Peyer's patch (tissue), 4 donors: ENCODE results near the gene NFIX. TPM values are rescaled to one million over a fixed set of nuclear protein-coding genes. Genes with fewer than 3 reads are reported as not detected.

Experiments
- DNase-seq, 3 donors: peaks; one replicate each; pipeline ENCODE4 v3.0.0-alpha.2; 2017 to 2019
- H3K27ac ChIP-seq, 4 donors: fragments of 200-600 bp; sonication (generic); one replicate each; pipeline ENCODE4 v1.5.1; 2016 to 2019
- H3K27me3 ChIP-seq, 2 donors: fragments of 200-600 bp; sonication (generic); one replicate each; pipeline ENCODE4 v1.5.1; 2019
- H3K36me3 ChIP-seq, 3 donors: fragments of 200-600 bp; sonication (generic); one replicate each; pipeline ENCODE4 v1.5.1; 2016 to 2019
- H3K4me1 ChIP-seq, 4 donors: fragments of 200-600 bp; sonication (generic); one replicate each; pipeline ENCODE4 v1.5.1; 2016 to 2019
- H3K4me3 ChIP-seq, 4 donors: fragments of 200-600 bp; sonication (generic); 1 replicate in 3 of 4; 2 replicates in 1 of 4; pipeline ENCODE4 v1.5.1; 2016 to 2019; ENCODE audit warnings: mild to moderate bottlenecking in 1 of 4
- H3K9me3 ChIP-seq, 4 donors: fragments of 200-600 bp; sonication (generic); one replicate each; pipeline ENCODE4 v1.5.1; 2016 to 2019; ENCODE audit warnings: mild to moderate bottlenecking in 1 of 4
- POLR2A ChIP-seq, 2 donors: fragments of 450-650 bp; IDR thresholded peaks; one replicate each; pipeline ENCODE4 v1.5.1; 2017; ENCODE audit warnings: antibody characterized with exemption in 2 of 2, mild to moderate bottlenecking in 2 of 2, moderate library complexity in 2 of 2
- total RNA-seq, 4 donors: library from RNA; depleted of rRNA; stranded (reverse); fragments of >200 nt; gene quantifications; one replicate each; pipeline ENCODE4 v1.1.0, GENCODE V29; 2016
- TF ChIP-seq, protein P1 (sequence below), 6 experiments: fragments of 450-650 bp in 4 of 6; fragments of 200-600 bp in 2 of 6; sonication (generic) in 1 of 6; IDR thresholded peaks; one replicate each; pipeline ENCODE4 v1.5.1; 2017 to 2019; ENCODE audit warnings: antibody characterized with exemption in 6 of 6, mild to moderate bottlenecking in 3 of 6, moderate library complexity in 1 of 6

Gene NFIX
- total RNA-seq, 4 donors from 2014 or later, result 13.5 to 56.9 (median 40.0) TPM

DNA sequence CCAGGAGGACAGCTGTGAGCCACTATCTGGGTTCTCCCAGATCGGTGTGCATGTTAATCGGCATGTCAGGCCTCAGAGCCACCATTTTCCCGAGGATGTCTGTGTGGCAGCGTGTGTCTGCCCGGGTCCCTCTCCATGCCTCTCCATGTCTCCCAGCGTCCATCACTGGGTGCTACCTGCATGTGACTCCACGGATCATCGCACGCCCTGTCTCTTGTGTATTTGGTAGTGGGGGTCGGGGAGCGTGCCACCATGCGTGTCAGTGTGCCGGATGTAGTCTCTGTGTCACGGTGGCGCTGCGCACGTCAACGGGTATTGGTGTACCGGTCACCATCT lies 5.9 kb downstream of the NFIX start:
- no peak overlapping the region for H3K4me3 ChIP-seq
- TF ChIP-seq, protein P1, sequence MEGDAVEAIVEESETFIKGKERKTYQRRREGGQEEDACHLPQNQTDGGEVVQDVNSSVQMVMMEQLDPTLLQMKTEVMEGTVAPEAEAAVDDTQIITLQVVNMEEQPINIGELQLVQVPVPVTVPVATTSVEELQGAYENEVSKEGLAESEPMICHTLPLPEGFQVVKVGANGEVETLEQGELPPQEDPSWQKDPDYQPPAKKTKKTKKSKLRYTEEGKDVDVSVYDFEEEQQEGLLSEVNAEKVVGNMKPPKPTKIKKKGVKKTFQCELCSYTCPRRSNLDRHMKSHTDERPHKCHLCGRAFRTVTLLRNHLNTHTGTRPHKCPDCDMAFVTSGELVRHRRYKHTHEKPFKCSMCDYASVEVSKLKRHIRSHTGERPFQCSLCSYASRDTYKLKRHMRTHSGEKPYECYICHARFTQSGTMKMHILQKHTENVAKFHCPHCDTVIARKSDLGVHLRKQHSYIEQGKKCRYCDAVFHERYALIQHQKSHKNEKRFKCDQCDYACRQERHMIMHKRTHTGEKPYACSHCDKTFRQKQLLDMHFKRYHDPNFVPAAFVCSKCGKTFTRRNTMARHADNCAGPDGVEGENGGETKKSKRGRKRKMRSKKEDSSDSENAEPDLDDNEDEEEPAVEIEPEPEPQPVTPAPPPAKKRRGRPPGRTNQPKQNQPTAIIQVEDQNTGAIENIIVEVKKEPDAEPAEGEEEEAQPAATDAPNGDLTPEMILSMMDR (IDR thresholded peaks at IDR 0.05), result no peak
- TF ChIP-seq POLR2A (IDR thresholded peaks at IDR 0.05), result no peak
- H3K4me1 ChIP-seq, result peaks cover 0 to 39% (median 2%) of the 10 kb centered on the region in 4 donors
- no peaks in the 10 kb centered on the region for H3K9me3 ChIP-seq
- peaks cover 0 to 6% (median 0%) of the 10 kb centered on the region in 3 donors for H3K36me3 ChIP-seq
- DNase-seq, result no peak
- H3K27ac ChIP-seq, result peak overlapping the region in 3 of 4 donors; percentile 22 to 89 (median 77)
- H3K27me3 ChIP-seq, result no peaks in the 10 kb centered on the region

DNA sequence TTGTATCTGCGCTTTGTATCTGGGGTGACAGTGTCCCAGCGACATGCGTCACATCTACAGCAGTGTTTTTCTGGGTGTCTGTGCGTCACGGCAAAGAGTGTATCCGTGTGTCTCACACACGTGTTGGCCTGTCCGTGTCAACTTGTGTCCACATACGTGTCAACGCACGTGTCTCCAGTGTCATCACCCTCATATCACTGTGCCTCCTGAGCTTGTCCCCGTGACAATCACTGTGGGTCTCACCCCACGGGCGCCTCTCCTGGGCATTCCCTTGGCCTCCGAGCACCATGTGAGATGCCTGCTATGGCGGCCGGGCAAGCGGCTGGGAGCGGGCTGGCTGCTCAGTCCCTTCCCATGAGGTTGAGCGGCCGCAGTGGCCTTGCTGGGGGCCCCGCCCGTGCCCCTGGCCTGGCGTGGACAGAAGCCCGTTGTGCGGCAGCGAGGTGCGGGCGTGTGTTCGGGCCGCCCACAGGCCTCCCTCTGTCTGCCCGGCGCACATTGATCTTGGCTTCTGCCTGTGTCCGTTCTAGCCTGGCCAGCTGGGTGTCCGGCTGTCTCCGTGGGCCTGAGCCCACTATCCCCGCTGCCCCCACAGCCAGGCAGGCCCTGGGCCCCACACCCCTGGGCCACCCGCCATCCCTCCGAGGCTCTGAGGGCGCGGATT lies 6.4 kb downstream of the NFIX start:
- H3K27ac ChIP-seq, result peak overlapping the region; percentile 22 to 89 (median 66)
- H3K4me3 ChIP-seq, result peak overlapping the region in 2 of 4 donors; percentile 34
- TF ChIP-seq, protein P1 (IDR thresholded peaks at IDR 0.05), result no peak
- TF ChIP-seq POLR2A (IDR thresholded peaks at IDR 0.05), result no peak
- DNase-seq, result no peak
- no peaks in the 10 kb centered on the region for H3K27me3 ChIP-seq
- peaks cover 0 to 41% (median 0%) of the 10 kb centered on the region in 4 donors for H3K4me1 ChIP-seq
- peaks cover 0 to 6% (median 0%) of the 10 kb centered on the region in 3 donors for H3K36me3 ChIP-seq
- H3K9me3 ChIP-seq, result no peaks in the 10 kb centered on the region

DNA sequence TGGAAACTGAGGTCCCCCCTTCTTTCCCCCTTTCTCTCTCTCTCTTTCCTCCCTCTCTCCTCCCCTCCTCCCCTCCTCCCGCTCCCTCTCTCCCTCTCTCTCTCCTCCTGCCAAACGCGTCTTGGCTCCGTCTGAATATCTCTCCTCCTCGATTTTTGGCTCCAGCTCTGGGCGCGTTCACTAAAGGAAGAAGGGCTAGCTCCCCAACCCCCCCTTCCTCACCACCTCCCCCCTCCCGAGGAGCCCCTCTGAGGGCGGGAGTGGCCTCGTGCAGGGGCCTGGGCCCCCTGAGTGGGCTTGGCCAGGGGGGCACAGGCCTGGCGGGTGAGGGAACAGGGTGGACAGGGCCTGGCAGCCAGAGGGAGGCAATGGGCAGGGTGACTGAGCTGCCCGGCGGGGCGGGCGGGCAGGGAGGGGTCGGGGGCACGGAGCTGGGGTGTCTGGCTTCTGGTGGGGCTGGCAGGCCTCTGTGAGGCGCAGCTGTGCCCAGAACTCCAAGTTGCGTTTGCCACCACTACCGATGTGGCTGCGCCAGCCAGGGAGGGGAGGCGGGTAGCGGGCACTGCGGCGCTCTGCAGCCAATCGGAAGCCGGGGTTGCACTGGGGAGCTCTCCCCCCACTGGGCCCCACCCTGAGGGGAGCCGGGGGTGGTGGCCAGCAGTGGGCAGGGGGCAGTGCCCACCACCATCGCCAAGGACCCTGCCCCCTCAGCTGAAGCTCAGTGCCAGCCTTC lies 7.1 kb downstream of the NFIX start:
- Histone ChIP-seq H3K9me3 (no peaks in the 10 kb centered on the region), H3K4me1 (peaks cover 0 to 40% (median 0%) of the 10 kb centered on the region in 4 donors), H3K27me3 (no peaks in the 10 kb centered on the region), H3K27ac (peak overlapping the region; percentile 22 to 89 (median 66)), H3K4me3 (peak overlapping the region in 3 of 4 donors; percentile 22 to 34 (median 34)), H3K36me3 (peaks cover 0 to 6% (median 0%) of the 10 kb centered on the region in 3 donors)
- DNase-seq, result no peak
- TF ChIP-seq, protein P1 (IDR thresholded peaks at IDR 0.05), result no peak
- no peak for TF ChIP-seq POLR2A (IDR thresholded peaks at IDR 0.05)

DNA sequence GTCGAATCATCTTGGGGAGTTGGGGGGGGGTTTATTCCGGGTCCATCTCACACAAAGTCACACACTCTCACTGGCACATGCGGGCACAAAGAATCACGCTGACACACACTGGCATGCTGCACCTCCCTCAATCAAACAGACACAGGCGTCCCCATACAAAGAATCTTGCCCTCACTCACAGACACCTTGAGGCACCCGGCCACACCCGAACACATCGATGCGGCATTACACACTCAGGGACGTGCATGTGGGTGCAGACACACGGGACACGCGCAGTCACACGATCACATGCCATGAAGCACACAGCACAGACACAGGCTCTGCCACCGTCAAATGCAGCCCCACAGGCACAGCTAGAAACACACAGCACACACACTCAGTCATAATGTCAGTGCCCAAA lies 7.8 kb downstream of the NFIX start:
- Histone ChIP-seq H3K36me3 (peaks cover 0 to 6% (median 0%) of the 10 kb centered on the region in 3 donors), H3K4me3 (no peak overlapping the region), H3K9me3 (no peaks in the 10 kb centered on the region), H3K4me1 (peaks cover 0 to 46% (median 0%) of the 10 kb centered on the region in 4 donors), H3K27ac (peak overlapping the region in 2 of 4 donors; percentile 77 to 89), H3K27me3 (no peaks in the 10 kb centered on the region)
- TF ChIP-seq, protein P1 (IDR thresholded peaks at IDR 0.05), result no peak
- TF ChIP-seq POLR2A (IDR thresholded peaks at IDR 0.05), result no peak
- no peak for DNase-seq

DNA sequence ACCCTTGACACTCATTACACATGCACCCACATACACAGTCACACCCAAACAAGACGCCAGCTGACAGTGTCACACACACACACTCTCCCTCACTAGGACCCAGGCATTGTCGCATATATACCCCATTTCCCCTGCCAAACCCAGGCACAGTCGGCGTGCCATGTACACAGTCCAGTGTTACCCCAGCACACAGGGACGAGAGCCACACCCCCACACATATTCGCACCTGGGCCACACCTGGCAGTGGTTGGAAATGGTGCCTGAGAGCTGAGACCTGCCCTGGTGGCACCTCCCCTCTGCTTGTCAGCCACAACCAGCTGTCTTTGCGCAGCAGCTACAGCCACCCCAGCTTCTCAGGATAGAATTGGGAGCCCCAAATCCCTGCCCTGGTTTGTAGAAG lies 9.0 kb downstream of the NFIX start:
- no peak overlapping the region for H3K4me3 ChIP-seq
- peak overlapping the region in 1 of 4 donors; percentile 16 for H3K27ac ChIP-seq
- H3K4me1 ChIP-seq, result peaks cover 0 to 52% (median 0%) of the 10 kb centered on the region in 4 donors
- no peaks in the 10 kb centered on the region for H3K36me3 ChIP-seq
- peaks cover 0 to 3% (median 0%) of the 10 kb centered on the region in 4 donors for H3K9me3 ChIP-seq
- no peak for TF ChIP-seq POLR2A (IDR thresholded peaks at IDR 0.05)
- TF ChIP-seq, protein P1 (IDR thresholded peaks at IDR 0.05), result no peak
- DNase-seq, result peak in 1 of 3 donors; percentile 69
- H3K27me3 ChIP-seq, result no peaks in the 10 kb centered on the region
